HUDEP-2 (cell line): ENCODE data around the gene MLKL.
"Not testable (repeated sequence)": the region's sequence is repeated elsewhere in the genome, so short reads cannot be mapped to it uniquely, and the experiment has no call there.

ENCODE experiments used
- DNase-seq, 76 experiments: peaks; one replicate each; lab custom pipeline; 2025; ENCODE audit not compliant: unreplicated experiment in 76 of 76; lab: John Stamatoyannopoulos, UW

The MLKL gene

DNA sequence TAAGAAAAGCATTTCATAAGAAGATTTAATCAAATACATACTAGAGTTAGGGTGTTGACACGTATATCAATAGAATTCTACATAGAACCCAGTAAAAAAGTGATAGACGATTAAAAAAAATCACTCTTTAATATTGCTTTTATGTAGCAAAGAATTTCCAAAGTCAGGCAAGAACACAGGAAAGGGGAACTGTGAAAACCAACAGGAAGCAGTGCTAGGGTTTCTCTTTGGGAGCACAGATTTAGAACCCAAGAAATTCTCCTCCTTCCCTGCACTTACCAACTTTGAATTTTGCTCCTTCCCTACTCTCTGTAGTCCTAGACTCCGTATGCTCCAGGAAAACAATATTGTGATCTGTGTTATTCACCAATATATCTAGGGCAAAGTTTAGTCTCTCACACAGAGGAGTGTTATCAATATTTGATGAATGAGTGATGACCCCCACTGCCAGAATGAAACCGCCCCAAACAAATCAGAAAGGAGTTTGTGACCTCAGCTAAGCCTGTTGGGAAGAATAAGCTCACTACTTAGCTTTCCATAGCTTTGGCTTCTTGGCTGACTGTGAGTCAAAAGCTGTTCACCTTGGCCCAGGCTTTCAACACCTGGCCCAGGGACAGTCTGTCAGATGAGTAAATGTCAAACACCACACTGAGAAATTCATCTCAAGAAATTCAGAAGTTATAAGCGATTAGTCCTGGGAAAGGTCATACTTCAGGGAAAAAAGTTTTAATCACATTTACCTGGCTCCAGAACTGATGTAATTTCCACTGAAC, 42.6 kb downstream of the MLKL start:
- DNase-seq, result no peak

DNA sequence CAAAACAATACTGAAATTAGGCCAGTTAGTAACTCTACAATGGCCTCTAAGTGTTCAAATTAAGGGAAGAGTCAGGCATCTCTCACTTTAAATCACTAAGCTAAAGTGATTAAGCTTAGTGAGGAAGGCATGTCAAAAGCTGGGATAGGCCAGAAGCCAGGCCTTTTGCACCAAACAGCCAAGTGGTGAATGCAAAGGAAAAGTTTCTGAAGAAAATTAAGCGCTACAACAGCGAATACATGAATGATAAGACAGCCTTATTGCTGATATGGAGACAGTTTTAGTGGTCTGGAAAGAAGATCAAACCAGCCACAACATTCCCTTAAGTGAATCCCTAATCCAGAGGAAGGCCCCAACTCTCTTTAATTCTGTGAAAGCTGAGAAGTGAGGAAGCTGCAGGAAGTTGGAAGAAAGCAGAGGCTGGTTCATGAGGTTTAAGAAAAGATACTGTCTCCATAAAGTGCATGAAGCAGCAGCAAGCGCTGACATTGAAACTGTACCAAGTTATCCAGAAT, 46.1 kb downstream of the MLKL start:
- no peak for DNase-seq

DNA sequence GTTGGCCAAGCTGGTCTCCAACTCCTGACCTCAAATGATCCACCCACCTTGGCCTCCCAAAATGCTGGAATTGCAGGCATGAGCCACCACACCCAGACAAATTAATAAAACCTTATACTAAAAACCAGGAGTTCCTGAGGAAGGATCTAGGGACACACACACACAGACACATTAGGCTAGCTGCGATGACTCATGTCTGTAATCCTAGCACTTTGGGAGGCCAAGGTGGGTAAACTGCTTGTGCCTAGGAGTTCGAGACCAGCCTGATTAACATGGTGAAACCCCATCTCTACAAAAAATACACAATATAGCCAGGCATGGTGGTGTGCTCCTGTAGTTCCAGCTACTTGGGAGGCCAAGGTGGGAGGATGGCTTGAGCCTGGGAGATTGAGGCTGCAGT, 47.8 kb downstream of the MLKL start:
- not testable (repeated sequence) for DNase-seq

DNA sequence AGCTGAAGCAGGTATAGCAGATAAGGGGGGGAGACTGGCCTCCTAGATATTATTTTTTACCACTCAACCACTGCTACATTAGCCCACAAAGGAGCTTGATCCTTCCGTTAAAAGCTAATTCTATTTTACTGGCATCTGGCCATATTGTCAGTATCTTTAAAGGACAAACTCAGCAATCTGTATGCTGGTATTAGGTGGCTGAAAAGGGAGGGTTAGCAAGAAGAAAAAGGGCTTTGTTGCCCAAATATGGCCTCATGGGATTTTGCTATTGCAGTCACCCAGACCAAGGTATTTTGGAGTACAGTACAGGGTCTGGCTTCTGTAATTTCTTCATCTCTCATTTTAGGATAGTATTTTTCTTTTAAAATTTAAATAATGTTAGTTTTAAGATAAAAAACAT, 48.4 kb downstream of the MLKL start:
- DNase-seq, result no peak

DNA sequence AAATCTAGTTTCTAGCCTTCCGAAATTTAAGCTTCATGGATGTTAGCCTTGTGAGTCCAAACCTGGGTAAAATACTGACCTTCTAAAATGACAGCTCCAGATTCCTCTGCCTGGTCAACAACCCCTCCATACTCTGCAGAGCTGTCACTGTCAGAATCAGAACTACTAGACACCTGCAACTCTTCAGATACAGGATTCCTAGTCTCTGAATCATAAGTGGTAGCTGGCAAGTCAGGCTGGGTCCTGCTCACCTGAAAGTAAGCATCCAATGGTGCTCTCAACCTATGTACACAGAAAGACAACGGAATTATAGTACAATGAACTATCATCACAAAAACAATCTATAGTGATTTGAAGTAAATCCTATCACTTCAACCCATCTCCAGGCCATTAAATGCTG, 48.8 kb downstream of the MLKL start:
- DNase-seq, result no peak

DNA sequence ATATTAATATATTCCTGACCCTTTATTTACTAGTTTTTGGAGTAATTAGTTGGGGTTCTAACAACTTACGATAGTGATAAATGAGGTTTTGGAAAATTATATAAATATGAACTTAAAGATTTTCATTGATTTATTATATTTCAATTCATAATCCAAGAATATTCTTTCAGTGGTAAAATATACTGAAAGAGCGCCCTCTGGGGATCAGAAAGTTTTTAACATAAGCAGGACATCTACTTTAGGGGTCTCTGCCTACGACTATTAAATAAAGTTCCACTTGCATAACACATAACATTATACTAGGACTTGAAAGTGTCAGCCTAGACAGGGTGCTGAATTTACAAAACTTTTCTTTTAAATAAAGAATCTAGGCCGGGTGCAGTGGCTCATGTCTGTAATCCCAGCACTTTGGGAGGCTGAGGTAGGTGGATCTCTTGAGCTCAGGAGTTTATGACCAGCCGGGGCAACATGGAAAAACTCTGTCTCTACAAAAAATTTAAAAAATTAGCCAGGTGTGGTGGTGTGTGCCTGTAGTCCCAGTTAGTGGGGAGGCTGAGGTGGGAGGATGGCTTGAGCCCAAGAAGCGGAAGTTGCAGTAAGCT, 49.6 kb downstream of the MLKL start:
- peak in 1 of 76 experiments; percentile 2 for DNase-seq

DNA sequence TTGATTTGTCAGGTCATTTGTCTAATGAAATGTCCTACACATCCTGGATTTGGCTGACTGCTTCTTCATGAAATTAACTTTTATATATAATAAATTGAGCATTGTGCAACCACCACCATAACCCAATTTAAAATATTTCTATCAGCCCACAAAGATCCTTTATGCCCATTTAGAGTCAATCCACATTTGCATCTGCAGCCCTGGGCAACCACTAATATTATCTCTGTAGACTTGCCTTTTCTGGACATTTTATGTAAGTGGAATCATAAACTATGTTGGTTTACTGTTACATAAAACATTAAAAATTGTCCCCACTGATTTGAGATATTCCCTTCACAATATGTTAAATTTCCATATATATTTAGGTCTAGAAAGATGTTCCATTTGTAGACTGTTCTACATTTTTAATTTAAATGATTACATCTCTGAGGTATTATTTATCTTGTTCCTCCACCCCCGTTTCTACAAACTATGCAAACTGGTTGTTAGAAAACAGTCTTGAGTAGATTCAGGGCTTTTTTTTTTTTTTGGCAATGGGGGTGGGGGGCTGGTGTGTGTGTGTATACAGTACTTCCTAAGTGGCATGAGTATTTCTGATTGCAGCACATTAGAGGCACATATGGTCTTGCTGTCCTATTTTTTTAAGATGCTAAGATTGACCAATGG, 50.7 kb downstream of the MLKL start:
- DNase-seq, result no peak

DNA sequence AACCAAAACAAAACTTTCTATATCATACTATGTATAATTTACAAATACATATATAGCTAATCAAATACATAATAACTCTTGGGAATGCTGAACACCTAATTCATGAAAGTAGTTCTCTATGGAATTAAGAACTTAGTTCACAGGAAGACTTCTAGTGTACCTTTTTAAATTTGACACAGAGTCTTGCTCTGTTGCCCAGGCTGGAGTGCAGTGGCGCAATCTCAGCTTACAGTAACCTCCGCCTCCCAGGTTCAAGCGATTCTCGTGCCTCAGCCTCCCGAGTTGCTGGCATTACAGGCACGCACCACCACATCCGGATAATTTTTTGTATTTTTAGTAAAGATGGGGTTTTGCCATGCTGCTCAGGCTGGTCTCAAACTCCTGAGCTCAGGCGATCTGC, 58.7 kb downstream of the MLKL start:
- DNase-seq, result no peak

DNA sequence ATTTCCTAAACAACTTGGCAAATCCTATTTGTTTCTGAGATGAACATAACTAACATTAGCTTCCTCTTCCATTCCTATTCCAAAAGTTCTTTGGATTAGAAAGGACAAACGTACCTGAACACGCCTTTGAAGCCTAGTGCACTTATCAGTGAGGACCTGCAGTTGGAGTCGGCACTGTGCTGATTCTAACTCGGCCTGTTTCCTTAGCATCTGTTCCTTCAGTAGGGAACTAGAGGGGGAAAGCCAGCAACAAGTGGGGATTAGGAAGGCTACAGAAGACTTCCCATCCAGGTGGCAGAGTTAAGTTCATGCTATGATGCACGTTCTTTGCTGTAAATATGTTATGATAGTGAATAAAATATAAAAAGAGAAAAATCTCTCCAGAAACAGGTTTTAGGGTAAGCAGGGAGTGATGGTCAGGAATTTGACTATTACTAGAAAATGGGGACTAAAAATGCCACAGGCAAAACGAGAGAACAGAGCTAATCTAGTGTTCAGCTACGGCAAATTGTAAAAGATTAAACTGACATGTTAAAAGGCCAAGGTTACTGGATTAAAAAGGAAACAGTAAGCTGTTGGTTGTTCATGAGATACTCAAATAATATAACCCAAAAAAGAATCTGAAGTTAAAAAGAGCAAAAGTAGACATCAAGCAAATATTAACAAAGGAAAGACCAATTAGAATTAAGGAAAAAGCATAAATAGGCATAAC, 62.8 kb downstream of the MLKL start:
- DNase-seq, result no peak

DNA sequence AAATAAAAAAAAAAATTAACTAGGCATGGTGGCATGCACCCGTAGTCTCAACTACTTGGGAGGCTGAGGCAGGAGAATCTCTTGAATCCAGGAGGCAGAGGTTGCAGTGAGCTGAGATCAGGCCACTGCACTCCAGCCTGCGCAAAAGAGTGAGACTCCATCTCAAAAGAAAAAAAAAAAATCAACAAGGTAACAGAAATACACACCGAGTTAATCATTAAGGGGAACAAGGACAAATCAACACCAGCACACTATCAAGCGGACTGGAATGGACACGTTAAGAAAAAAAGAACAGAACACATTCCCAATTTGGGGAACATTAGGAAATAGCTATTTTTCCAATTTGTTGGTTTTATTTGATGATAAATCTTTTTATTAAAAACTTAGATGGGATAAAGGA, 65.4 kb downstream of the MLKL start:
- no peak for DNase-seq

DNA sequence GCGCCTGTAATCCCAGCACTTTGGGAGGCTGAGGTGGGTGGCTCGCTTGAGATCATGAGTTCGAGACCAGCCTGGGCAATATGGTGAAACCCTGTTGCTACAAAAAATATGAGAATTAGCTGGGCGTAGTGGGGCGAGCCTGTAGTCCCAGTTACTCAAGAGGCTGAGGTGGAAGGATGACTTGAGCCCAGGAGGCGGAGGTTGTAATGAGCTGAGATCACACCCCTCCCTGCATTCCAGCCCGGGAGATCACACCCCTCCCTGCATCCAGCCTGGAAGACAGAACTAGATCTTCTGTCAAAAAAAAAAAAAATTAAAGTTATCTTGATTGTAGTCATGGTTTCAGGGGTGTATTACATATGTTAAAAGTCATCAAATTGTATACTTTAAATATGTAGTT, 67.0 kb downstream of the MLKL start:
- no peak for DNase-seq

DNA sequence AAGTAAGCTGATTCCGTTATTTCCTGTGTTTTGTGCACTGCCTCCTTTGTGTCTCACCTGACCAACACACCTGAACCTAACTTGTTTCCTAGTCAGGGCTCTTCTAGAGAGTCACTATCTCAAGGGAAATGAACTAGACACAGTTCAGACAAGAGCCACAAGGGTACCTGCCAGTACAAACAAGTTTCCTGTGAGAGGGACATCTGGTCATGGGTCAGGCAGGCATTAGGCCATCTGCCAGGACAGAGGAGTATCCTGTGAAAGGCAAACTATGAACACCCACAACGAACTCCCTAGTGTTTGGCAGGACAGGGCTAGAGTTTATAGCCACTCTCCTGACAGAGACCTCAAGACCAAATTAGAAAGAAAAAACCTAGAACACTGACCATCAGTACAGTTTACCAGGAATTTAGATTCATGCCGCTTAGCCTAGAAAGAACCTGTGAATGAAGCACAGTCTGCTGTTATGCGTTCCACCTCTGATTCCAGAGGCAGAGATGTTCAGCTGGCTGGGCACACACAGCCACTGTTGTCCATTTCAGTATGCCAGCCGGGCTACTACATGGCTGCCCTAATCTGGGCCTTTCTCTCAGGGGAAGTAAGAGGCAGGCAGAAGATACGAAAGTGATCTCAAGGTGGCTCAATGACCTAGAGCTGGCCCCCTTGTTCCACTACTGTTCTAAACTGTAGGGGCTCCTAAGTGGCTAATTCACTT, 73.0 kb downstream of the MLKL start:
- no peak for DNase-seq

DNA sequence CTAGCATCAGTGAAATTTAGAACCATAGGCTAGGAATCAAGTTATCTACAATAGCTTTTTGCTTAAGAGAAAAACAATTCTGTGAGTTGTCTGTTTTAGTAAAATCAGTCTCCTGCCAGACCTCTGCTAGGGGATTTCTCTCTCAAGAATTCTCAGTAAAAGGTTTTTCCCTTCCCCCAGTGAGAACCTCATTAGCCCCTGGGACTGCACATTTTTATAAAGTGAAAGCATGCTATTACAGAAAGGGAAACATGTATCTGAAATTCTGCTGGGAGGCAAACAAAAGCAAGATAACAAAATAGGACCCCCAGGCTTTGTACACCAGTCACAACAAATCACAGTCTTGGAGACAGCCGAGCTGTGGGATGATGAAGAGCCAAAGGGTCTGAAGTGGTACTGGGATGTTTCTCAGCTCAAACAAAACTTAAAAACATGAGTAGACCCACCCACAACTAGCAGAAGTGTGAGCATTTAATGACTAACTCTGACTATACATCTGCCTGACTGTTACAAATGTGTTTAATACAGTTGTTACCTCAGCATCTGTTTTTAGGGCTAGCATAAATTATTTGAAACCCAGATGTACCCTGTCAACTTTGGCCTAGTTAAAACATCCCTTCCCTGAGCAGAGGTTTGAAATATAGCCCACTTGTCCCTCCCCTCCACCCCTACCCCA, 73.8 kb downstream of the MLKL start:
- no peak for DNase-seq

DNA sequence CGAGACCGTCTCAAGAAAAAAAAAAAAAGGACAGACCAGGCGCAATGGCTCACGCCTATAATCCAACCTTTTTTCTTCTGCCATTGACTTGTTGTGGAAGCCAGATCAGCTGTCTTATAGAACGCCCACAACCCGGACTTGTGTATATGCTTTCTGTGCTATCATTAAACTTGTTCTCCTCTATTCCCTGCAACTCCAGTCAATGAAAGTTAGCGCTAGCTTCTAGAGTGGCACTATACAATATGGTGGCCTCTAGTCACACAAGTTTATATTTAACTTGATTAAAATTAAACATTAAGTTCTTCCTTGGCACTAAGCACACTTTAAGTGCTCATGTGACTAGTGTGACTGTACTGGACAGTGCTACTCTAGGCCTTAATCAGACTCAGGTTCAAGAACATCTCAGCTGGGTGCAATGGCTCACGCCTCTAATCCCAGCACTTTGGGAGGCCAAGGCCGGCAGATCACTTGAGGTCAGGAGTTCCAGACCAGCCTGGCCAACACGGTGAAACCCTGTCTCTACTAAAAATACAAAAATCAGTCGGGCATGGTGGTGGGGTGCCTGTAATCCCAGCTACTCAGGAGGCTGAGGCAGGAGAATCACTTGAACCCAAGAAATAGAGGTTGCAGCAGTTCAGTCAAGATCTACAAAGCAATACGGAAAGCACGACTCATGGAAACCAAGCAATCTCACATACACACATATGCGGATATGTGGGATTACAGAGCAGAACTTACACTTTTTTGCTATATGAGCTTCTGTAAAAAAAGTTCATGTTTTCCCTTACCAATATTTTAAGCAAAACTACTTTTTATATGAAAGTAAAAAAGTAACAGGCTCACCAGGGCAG, 74.9 kb downstream of the MLKL start:
- DNase-seq, result no peak

DNA sequence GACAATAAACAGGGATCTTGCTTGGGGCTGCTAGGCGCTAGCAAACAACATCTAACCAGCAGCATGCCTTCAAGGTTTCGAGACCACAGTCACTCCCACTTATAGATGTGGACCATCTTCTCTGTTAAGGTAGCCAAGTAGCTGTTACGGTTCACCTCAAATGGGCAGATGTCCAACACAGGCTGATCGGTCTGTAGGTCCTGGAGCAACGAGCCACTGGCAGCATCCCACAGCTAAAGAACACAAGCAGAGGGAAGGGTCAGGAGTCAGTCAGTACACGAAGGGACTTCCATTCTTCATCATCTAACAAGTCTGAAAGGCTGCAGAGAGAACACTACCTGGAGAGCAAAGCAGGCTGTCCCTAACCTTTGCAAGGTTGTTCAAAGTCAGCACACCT, 76.8 kb downstream of the MLKL start:
- no peak for DNase-seq

DNA sequence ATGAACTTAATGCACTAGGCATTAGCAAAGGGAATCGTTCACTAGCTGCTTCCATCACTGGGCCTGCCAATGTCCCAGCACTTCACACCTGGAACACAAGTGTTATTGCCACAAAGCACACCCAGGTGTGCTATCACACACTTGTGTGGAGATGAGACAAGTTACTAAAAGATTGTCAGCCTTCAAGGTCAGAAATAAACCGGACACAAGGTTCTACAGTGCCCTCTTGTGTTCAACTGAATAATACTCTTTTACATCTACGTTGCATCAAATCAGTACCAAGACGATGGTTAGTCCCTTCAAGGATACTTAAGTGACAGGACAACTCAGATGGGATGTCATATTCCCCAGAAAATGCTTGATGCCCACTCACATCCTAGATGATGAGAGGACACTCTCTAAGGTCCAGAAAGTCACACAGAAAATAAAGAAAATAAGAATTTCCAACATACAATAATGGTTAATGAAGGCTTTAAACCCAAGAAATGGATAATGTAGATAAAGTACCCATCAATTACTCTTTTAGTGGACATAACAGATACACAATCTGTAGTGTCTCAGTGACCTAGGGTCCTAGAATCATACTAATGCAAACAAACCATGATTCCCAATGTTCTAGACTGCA, 77.3 kb downstream of the MLKL start:
- peak in 17 of 76 experiments; percentile 5 to 34 (median 14) for DNase-seq

DNA sequence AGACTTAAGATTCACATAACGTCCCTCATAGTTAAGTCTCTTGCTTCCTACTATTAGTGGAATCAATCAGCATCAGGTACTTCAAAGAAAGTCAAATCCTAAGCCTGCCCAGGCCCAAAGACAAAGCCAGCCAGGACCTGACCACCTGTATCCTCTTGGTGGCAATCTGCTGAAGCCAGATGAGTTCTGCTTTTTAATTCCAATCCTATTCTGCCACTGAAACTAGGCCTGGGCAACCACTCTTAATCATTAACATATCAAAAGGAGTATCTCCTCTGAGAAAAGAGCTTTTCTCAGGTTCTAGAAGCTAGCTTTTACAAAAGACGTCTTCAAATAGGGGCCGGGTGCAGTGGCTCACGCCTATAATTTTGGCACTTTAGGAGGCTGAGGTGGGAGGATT, 78.7 kb downstream of the MLKL start:
- DNase-seq, result no peak
